LNCAP (cell line): Measurements from ENCODE around the gene GJB4.

Source experiments
- TF ChIP-seq, protein P1 (sequence below): fragments of 450-650 bp; IDR thresholded peaks from 2 replicates; pipeline ENCODE4 v1.5.1; 2017; ENCODE audit warnings: mild to moderate bottlenecking

GJB4 gene

DNA sequence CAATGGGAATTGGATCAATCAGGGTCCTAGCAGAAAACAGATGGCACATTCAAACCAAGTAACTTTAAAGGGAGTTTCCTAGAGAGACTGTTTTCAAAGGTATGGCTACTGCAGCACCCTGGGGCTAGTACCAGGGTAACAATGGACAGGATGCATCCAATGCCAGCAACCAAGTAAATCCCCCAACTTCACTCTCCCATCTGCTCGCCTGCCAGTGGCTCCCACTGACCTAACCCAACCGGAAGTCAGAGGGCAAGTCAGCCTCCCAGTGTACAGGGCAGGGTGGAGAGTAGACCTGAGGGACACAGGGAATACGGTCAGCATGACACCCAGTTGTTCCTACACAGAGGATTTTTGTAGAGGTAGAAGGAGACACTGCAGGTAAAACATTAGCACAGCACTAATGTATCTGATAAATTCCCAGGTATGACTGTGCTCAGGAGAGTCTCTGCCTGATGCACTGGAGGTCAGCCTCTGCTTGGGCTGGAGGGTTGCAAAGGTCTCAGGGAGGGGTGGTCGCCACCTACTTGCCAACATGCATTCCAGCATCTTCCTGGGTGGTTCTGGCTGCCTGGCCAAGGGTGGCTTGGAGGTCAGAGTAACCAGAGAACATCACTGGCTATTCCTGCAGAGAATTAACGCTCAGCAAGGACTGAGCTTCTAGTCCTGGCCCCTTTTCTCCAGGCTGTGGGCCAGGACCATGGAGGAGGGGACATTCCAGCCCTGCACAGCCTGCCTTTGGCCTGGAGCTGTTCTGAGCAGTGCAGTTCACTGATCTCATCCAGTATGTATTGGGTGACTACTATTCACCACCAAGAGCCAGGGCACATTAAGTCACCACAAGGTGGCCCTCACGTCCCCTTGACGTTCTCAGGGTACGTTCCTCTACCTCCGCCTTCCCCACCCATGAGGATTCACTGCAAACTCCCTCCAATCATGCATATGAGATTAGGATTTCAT lies 28.2 kb downstream of the GJB4 start:
- TF ChIP-seq, protein P1, sequence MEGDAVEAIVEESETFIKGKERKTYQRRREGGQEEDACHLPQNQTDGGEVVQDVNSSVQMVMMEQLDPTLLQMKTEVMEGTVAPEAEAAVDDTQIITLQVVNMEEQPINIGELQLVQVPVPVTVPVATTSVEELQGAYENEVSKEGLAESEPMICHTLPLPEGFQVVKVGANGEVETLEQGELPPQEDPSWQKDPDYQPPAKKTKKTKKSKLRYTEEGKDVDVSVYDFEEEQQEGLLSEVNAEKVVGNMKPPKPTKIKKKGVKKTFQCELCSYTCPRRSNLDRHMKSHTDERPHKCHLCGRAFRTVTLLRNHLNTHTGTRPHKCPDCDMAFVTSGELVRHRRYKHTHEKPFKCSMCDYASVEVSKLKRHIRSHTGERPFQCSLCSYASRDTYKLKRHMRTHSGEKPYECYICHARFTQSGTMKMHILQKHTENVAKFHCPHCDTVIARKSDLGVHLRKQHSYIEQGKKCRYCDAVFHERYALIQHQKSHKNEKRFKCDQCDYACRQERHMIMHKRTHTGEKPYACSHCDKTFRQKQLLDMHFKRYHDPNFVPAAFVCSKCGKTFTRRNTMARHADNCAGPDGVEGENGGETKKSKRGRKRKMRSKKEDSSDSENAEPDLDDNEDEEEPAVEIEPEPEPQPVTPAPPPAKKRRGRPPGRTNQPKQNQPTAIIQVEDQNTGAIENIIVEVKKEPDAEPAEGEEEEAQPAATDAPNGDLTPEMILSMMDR = peak; percentile 20; the same call in 1 of the 2 replicates

DNA sequence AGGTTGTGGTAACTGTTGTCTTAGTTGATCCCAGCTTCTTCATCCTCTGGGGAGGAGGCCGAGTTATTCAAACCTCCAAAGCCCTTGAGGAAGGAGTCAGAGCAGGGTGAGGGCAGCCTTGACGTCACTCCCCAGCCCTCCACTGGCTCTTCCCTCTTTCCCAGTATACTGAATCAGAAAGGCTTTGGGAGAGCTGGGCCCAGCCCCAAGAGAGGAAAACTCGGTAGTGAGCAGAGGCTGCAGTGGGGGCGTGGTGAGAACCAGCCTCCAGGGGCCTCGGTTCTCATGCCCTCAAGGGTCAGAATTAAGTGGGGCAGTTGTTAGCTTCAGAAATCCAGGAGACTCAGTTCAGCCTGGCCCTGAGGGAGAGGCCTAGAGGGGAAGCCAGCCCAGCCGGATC lies 31.4 kb downstream of the GJB4 start:
- TF ChIP-seq, protein P1 = no peak

DNA sequence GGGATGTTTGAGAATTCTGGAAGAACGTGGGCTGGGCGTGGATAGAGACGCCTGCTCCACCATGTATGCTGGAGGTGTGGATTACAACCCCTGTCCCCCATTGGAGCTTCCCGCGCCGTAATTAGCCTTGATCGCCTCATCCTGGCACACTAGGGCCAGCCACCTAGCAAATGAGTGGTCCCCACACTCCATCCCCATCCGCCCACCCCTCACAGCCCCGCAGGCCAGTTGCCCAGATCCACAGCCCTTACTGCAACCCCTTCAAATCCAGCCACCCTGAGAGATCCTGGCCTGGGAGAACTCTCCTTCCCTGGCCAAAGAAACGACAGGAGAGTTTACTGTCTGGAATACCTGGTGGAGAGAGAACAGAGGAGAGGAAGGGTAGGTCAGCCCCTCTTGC lies 32.9 kb downstream of the GJB4 start:
- TF ChIP-seq, protein P1 = no peak

DNA sequence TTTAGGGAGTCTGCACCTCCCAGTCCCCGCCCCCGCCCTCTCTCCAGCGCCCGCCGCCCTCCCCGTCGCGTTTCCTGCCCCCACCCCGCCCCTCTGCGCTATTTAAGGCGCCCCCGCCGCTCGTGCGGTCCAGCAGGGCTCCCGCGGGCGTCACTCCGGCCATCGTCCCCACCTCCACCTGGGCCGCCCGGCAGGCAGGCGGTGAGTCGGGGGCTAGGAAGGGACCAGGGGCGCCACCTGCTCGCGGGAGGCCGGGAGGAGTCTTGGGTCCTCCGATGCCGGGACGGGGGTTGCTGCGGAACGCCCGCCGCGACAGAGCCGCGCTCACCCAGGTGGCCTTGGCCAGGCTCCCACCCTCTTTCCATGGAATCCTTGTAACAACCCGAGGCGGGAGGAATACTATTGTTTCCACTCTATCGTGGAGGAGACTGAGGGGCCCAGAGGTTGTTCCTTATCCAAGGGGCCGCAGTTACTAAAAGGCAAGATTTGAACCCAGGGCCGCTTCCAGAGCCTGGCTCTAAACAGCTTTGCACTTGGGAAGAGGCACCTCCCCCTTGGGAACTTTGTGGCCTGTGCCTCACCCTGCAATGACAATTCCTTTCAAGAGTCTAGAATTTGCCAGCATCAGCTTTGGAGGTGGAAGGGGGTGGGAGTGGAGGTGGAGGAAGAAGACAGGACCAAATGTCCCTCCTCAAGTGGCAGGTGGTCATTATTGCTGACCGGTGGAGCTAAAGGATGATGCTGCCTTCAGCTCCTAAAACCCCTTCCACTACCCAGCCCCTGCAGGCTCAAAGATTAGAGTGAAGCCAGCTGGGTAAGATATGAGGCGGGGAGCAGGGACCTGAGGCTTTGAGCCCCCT lies 33.6 kb downstream of the GJB4 start, which contains the start of gene GJA4:
TSS of gene GJA4 (plus strand) at position 132 of the 860 bp plus-strand sequence. CDS start 1,215 bp downstream, outside the sequence.
- TF ChIP-seq, protein P1 = no peak

DNA sequence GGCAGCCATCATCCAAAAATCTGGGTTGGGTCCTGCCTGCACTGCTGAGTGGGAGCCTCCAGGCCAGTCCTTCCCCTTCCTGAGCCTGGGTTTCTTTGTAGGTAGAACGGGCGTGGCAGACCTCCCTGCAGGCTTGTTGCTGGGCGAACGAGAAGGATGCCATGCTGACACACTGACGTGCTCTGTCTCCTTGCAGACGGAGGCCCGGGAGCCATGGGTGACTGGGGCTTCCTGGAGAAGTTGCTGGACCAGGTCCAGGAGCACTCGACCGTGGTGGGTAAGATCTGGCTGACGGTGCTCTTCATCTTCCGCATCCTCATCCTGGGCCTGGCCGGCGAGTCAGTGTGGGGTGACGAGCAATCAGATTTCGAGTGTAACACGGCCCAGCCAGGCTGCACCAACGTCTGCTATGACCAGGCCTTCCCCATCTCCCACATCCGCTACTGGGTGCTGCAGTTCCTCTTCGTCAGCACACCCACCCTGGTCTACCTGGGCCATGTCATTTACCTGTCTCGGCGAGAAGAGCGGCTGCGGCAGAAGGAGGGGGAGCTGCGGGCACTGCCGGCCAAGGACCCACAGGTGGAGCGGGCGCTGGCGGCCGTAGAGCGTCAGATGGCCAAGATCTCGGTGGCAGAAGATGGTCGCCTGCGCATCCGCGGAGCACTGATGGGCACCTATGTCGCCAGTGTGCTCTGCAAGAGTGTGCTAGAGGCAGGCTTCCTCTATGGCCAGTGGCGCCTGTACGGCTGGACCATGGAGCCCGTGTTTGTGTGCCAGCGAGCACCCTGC lies 34.7 kb downstream of the GJB4 start:
- TF ChIP-seq, protein P1 = no peak

DNA sequence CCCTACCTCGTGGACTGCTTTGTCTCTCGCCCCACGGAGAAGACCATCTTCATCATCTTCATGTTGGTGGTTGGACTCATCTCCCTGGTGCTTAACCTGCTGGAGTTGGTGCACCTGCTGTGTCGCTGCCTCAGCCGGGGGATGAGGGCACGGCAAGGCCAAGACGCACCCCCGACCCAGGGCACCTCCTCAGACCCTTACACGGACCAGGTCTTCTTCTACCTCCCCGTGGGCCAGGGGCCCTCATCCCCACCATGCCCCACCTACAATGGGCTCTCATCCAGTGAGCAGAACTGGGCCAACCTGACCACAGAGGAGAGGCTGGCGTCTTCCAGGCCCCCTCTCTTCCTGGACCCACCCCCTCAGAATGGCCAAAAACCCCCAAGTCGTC lies 35.2 kb downstream of the GJB4 start:
- TF ChIP-seq, protein P1 = no peak

- TF ChIP-seq, protein P1 = no peak
These were observed 36.4 kb downstream of the GJB4 start for GRCh38 chr1:34795916-34796315.
